HepG2 (cell line): ENCODE data around the gene SSBP4. TPM values are rescaled to one million over a fixed set of nuclear protein-coding genes. Genes with fewer than 3 reads are reported as not detected.

ENCODE experiments used
- ARNT2 ChIP-seq: sonication (generic); formaldehyde crosslinking; IDR thresholded peaks from 2 replicates; pipeline ENCODE4 v1.8.0; 2022; ENCODE audit warnings: mild to moderate bottlenecking, low read depth, missing genetic modification reagents, moderate library complexity
- DPF2 ChIP-seq: sonication (generic); formaldehyde crosslinking; IDR thresholded peaks from 2 replicates; pipeline ENCODE4 v1.4.0; 2020; ENCODE audit warnings: mild to moderate bottlenecking, low read depth, missing genetic modification reagents, borderline replicate concordance
- FOXK1 ChIP-seq: sonication (generic); formaldehyde crosslinking; IDR thresholded peaks from 2 replicates; pipeline ENCODE4 v1.4.0; 2020; ENCODE audit warnings: low read depth, missing genetic modification reagents, borderline replicate concordance
- MXI1 ChIP-seq: IDR thresholded peaks from 3 replicates; pipeline ENCODE4 v1.6.1; 2012; ENCODE audit warnings: low read depth, low read length, inconsistent platforms, borderline replicate concordance
- NPAS2 ChIP-seq: sonication (generic); formaldehyde crosslinking; IDR thresholded peaks from 2 replicates; pipeline ENCODE4 v1.8.0; 2022; ENCODE audit warnings: mild to moderate bottlenecking, missing genetic modification reagents, borderline replicate concordance
- RFXAP ChIP-seq: sonication (generic); formaldehyde crosslinking; IDR thresholded peaks from 2 replicates; pipeline ENCODE4 v1.4.0; 2020; ENCODE audit warnings: missing genetic modification reagents, borderline replicate concordance
- TP53 ChIP-seq: sonication (generic); formaldehyde crosslinking; conservative IDR thresholded peaks from 2 replicates; pipeline ENCODE4 v1.4.0; 2020; ENCODE audit warnings: missing genetic modification reagents
- ZMYM4 ChIP-seq: sonication (generic); formaldehyde crosslinking; IDR thresholded peaks from 2 replicates; pipeline ENCODE4 v1.8.1; 2023; ENCODE audit warnings: mild to moderate bottlenecking, missing genetic modification reagents
- ZNF12 ChIP-seq: sonication (generic); formaldehyde crosslinking; IDR thresholded peaks from 2 replicates; pipeline ENCODE4 v1.5.0; 2020; ENCODE audit warnings: missing genetic modification reagents
- ZNF30 ChIP-seq: sonication (generic); formaldehyde crosslinking; IDR thresholded peaks from 2 replicates; pipeline ENCODE4 v1.5.0; 2020; ENCODE audit warnings: mild to moderate bottlenecking, missing genetic modification reagents
- ZNF629 ChIP-seq: sonication (generic); formaldehyde crosslinking; conservative IDR thresholded peaks from 2 replicates; pipeline ENCODE4 v1.5.0; 2020; ENCODE audit warnings: missing genetic modification reagents
- ZNF816 ChIP-seq: sonication (generic); formaldehyde crosslinking; IDR thresholded peaks from 2 replicates; pipeline ENCODE4 v1.8.0; 2022; ENCODE audit warnings: missing genetic modification reagents, mild to moderate bottlenecking, borderline replicate concordance
- polyA plus RNA-seq, 8 experiments: library from polyadenylated mRNA; depleted of rRNA in 3 of 8; stranded (reverse) in 7 of 8; unstranded in 1 of 8; fragments of >200 nt; fragmentation: Illumina TruSeq in 4 of 8; extraction: Trizol in 4 of 8; gene quantifications; 2 replicates each; pipeline versions ENCODE4 v1.2.1 to v1.2.3, GENCODE V29; 2011 to 2016; ENCODE audit warnings: low read depth in 4 of 8, missing spikeins in 1 of 8, mixed read lengths in 1 of 8; ENCODE audit not compliant: insufficient read depth in 1 of 8
- total RNA-seq, 5 experiments: library from RNA; depleted of rRNA; stranded (reverse); fragments of >200 nt; fragmentation: Illumina TruSeq; extraction: Trizol; gene quantifications; 2 replicates each; pipeline ENCODE4 v1.2.3, GENCODE V29; 2016; ENCODE audit warnings: low read depth in 1 of 5
- TF ChIP-seq, protein P1 (sequence below): sonication (generic); formaldehyde crosslinking; IDR thresholded peaks from 2 replicates; pipeline ENCODE4 v1.4.0; 2020; ENCODE audit warnings: mild to moderate bottlenecking, missing genetic modification reagents
- TF ChIP-seq, protein P2 (sequence below): sonication (generic); formaldehyde crosslinking; IDR thresholded peaks from 2 replicates; pipeline ENCODE4 v1.4.0; 2020; ENCODE audit warnings: mild to moderate bottlenecking, missing genetic modification reagents
- TF ChIP-seq, protein P3 (sequence below): sonication (generic); formaldehyde crosslinking; conservative IDR thresholded peaks from 2 replicates; pipeline ENCODE4 v1.4.0; 2020; ENCODE audit warnings: missing genetic modification reagents
- TF ChIP-seq, protein P4 (sequence below): sonication (generic); formaldehyde crosslinking; IDR thresholded peaks from 2 replicates; pipeline ENCODE4 v1.4.0; 2020; ENCODE audit warnings: missing genetic modification reagents, borderline replicate concordance
- TF ChIP-seq, protein P5 (sequence below): IDR thresholded peaks from 2 replicates; pipeline ENCODE4 v1.6.1; 2012; ENCODE audit warnings: low read depth, low read length, improper control_type of control experiment

SSBP4 gene
- total and polyA plus RNA-seq, 2 of the 13 experiments (the other 11 are each of a cell fraction or from before 2014, with no cell fraction given), result 20.8 to 39.5 TPM

DNA sequence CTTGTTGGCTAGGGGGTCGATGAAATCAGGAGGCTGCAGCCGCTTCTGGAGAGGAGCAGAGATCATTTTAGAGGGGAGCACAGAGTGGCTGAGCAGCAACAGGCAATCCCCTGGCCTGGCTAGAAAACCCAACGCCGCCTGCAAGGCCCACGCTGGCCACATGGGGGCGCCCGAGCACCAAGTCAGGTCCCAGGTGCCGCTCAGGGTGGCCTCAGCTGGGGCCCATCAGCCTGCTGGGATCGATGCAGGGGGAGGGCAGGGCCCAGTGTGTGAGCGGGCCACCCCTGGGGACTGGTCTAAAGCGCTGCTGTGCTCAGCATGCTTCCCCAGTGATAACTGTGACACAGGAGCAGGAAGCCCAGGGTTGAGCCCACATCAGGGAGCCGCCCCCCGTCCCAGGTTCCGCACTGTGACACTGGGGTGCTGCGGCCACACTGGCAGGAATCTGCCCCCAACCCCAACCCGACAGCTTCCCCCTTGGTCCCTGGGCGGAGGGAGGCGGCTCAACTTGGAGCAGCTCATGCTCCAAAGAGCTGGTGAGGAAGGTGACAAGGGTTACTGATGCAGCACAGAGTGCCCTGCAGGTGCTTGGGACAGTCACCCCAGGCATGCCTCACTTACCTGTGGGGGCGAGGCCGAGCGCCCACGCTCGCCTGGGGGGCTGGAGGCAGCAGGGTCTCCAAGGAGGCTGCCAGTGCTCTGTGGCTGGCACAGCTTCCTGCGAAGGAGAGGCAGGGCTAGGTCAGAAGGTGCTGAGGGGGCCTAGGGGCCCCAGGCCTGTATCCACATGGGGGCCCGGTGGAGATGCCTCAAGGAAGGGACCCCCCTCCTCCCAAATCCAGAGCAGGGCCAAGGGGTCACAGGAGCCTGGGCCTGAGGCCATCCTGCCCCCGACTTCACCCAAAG lies 32.0 kb downstream of the SSBP4 start (continued):
- TF ChIP-seq NPAS2 (CRISPR knock-in tag), result no peak
- TF ChIP-seq, protein P1, sequence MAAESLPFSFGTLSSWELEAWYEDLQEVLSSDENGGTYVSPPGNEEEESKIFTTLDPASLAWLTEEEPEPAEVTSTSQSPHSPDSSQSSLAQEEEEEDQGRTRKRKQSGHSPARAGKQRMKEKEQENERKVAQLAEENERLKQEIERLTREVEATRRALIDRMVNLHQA, result no peak
- no peak for TF ChIP-seq ZNF30
- TF ChIP-seq, protein P2, sequence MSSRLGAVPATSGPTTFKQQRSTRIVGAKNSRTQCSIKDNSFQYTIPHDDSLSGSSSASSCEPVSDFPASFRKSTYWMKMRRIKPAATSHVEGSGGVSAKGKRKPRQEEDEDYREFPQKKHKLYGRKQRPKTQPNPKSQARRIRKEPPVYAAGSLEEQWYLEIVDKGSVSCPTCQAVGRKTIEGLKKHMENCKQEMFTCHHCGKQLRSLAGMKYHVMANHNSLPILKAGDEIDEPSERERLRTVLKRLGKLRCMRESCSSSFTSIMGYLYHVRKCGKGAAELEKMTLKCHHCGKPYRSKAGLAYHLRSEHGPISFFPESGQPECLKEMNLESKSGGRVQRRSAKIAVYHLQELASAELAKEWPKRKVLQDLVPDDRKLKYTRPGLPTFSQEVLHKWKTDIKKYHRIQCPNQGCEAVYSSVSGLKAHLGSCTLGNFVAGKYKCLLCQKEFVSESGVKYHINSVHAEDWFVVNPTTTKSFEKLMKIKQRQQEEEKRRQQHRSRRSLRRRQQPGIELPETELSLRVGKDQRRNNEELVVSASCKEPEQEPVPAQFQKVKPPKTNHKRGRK (CRISPR knock-in tag), result no peak
- TF ChIP-seq ZNF12, result no peak
- TF ChIP-seq TP53, result no peak
- TF ChIP-seq ZNF629 (CRISPR knock-in tag), result no peak
- TF ChIP-seq, protein P3, sequence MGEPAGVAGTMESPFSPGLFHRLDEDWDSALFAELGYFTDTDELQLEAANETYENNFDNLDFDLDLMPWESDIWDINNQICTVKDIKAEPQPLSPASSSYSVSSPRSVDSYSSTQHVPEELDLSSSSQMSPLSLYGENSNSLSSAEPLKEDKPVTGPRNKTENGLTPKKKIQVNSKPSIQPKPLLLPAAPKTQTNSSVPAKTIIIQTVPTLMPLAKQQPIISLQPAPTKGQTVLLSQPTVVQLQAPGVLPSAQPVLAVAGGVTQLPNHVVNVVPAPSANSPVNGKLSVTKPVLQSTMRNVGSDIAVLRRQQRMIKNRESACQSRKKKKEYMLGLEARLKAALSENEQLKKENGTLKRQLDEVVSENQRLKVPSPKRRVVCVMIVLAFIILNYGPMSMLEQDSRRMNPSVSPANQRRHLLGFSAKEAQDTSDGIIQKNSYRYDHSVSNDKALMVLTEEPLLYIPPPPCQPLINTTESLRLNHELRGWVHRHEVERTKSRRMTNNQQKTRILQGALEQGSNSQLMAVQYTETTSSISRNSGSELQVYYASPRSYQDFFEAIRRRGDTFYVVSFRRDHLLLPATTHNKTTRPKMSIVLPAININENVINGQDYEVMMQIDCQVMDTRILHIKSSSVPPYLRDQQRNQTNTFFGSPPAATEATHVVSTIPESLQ (CRISPR knock-in tag), result no peak
- TF ChIP-seq FOXK1 (CRISPR knock-in tag), result no peak
- no peak for TF ChIP-seq DPF2 (CRISPR knock-in tag)
- TF ChIP-seq MXI1, result peak; percentile 52; the same call in 1 of the 3 replicates
- peak; percentile 68; the same call in 1 of the 2 replicates for TF ChIP-seq RFXAP (CRISPR knock-in tag)
- TF ChIP-seq, protein P4, sequence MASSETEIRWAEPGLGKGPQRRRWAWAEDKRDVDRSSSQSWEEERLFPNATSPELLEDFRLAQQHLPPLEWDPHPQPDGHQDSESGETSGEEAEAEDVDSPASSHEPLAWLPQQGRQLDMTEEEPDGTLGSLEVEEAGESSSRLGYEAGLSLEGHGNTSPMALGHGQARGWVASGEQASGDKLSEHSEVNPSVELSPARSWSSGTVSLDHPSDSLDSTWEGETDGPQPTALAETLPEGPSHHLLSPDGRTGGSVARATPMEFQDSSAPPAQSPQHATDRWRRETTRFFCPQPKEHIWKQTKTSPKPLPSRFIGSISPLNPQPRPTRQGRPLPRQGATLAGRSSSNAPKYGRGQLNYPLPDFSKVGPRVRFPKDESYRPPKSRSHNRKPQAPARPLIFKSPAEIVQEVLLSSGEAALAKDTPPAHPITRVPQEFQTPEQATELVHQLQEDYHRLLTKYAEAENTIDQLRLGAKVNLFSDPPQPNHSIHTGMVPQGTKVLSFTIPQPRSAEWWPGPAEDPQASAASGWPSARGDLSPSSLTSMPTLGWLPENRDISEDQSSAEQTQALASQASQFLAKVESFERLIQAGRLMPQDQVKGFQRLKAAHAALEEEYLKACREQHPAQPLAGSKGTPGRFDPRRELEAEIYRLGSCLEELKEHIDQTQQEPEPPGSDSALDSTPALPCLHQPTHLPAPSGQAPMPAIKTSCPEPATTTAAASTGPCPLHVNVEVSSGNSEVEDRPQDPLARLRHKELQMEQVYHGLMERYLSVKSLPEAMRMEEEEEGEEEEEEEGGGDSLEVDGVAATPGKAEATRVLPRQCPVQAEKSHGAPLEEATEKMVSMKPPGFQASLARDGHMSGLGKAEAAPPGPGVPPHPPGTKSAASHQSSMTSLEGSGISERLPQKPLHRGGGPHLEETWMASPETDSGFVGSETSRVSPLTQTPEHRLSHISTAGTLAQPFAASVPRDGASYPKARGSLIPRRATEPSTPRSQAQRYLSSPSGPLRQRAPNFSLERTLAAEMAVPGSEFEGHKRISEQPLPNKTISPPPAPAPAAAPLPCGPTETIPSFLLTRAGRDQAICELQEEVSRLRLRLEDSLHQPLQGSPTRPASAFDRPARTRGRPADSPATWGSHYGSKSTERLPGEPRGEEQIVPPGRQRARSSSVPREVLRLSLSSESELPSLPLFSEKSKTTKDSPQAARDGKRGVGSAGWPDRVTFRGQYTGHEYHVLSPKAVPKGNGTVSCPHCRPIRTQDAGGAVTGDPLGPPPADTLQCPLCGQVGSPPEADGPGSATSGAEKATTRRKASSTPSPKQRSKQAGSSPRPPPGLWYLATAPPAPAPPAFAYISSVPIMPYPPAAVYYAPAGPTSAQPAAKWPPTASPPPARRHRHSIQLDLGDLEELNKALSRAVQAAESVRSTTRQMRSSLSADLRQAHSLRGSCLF, result no peak
- TF ChIP-seq, protein P5, sequence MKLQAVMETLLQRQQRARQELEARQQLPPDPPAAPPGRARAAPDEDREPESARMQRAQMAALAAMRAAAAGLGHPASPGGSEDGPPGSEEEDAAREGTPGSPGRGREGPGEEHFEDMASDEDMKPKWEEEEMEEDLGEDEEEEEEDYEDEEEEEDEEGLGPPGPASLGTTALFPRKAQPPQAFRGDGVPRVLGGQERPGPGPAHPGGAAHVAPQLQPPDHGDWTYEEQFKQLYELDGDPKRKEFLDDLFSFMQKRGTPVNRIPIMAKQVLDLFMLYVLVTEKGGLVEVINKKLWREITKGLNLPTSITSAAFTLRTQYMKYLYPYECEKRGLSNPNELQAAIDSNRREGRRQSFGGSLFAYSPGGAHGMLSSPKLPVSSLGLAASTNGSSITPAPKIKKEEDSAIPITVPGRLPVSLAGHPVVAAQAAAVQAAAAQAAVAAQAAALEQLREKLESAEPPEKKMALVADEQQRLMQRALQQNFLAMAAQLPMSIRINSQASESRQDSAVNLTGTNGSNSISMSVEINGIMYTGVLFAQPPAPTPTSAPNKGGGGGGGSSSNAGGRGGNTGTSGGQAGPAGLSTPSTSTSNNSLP, result no peak
- TF ChIP-seq ZMYM4 (CRISPR knock-in tag), result no peak
- TF ChIP-seq ARNT2 (CRISPR knock-in tag), result peak; percentile 46; the same call in 1 of the 2 replicates
- TF ChIP-seq ZNF816, result no peak
